Measurements from ENCODE around the gene RALGAPB.

RALGAPB gene

GRCh38 chr20:38602185-38602581 is 129.5 kb downstream of the RALGAPB start:
- Histone ChIP-seq H3K36me3 (ENCODE audit: control insufficient read depth in 2 of 2, insufficient read depth in 1 of 2, low read length in 2 of 2) (no peaks in the 10 kb centered on the region), H3K9me3 (ENCODE audit: control insufficient read depth, insufficient read depth, low read depth, low read length) (no peaks in the 10 kb centered on the region), H3K27ac (ENCODE audit: extremely low read depth, low read depth, low read length) (no peak overlapping the region), H3K4me1 (ENCODE audit: control insufficient read depth, insufficient read depth, low read length) (no peaks in the 10 kb centered on the region; the same call in 1 of the 2 replicates), H3K4me3 (ENCODE audit: low read depth, low read length) (no peak overlapping the region)
- POLR2A ChIA-PET, result no interaction called here
- CTCF ChIA-PET, result no interaction called here
- TF ChIP-seq IKZF3 (tag by site-specific recombination; IDR thresholded peaks at IDR 0.05) (no peak), SP3 (tag by site-specific recombination; IDR thresholded peaks at IDR 0.05) (no peak)

- H3K4me3 ChIP-seq (ENCODE audit: low read depth, low read length), result no peak overlapping the region
- CTCF ChIA-PET, result interaction anchor here (1.0 kb wide), 1 partner anchor 12 kb away, joined by 4 read pairs; no protein-coding TSS in a partner anchor
- no peaks in the 10 kb centered on the region for H3K36me3 ChIP-seq (ENCODE audit: control insufficient read depth in 2 of 2, insufficient read depth in 1 of 2, low read length in 2 of 2)
- H3K27ac ChIP-seq (ENCODE audit: extremely low read depth, low read depth, low read length), result no peak overlapping the region
- POLR2A ChIA-PET, result no interaction called here
- TF ChIP-seq ZXDB (tag by site-specific recombination; IDR thresholded peaks at IDR 0.05) (no peak), MZF1 (tag by site-specific recombination; IDR thresholded peaks at IDR 0.05; ENCODE audit: borderline replicate concordance) (no peak), ZNF76 (tag by site-specific recombination; IDR thresholded peaks at IDR 0.05; ENCODE audit: borderline replicate concordance, low read depth) (no peak), ZNF837 (tag by site-specific recombination; IDR thresholded peaks at IDR 0.05) (no peak), ZNF138 (tag by site-specific recombination; IDR thresholded peaks at IDR 0.05; ENCODE audit: borderline replicate concordance) (no peak), ZFP41 (tag by site-specific recombination; IDR thresholded peaks at IDR 0.05; ENCODE audit: borderline replicate concordance) (no peak), TCF7L2 (IDR thresholded peaks at IDR 0.05; ENCODE audit: borderline replicate concordance, low read depth, low read length) (no peak), ZBTB11 (tag by site-specific recombination; conservative IDR thresholded peaks at IDR 0.05; ENCODE audit: low read depth) (no peak), ZNF623 (tag by site-specific recombination; IDR thresholded peaks at IDR 0.05) (no peak), ZNF585B (tag by site-specific recombination; IDR thresholded peaks at IDR 0.05) (no peak)
- no peaks in the 10 kb centered on the region for H3K9me3 ChIP-seq (ENCODE audit: control insufficient read depth, insufficient read depth, low read depth, low read length)
- H3K4me1 ChIP-seq (ENCODE audit: control insufficient read depth, insufficient read depth, low read length), result no peaks in the 10 kb centered on the region; the same call in 1 of the 2 replicates
Measured at GRCh38 chr20:38603286-38603685, 130.6 kb downstream of the RALGAPB start.

- H3K27ac ChIP-seq (ENCODE audit: extremely low read depth, low read depth, low read length), result no peak overlapping the region
Measured at GRCh38 chr20:38604873-38605303, 132.2 kb downstream of the RALGAPB start.

More at GRCh38 chr20:38604873-38605303, 132.2 kb downstream of the RALGAPB start:
- Histone ChIP-seq H3K9me3 (ENCODE audit: control insufficient read depth, insufficient read depth, low read depth, low read length) (no peaks in the 10 kb centered on the region), H3K36me3 (ENCODE audit: control insufficient read depth in 2 of 2, insufficient read depth in 1 of 2, low read length in 2 of 2) (no peaks in the 10 kb centered on the region), H3K4me3 (ENCODE audit: low read depth, low read length) (no peak overlapping the region), H3K4me1 (ENCODE audit: control insufficient read depth, insufficient read depth, low read length) (no peaks in the 10 kb centered on the region; the same call in 1 of the 2 replicates)
- TF ChIP-seq ZNF837 (tag by site-specific recombination; IDR thresholded peaks at IDR 0.05) (no peak), HIC1 (tag by site-specific recombination; IDR thresholded peaks at IDR 0.05) (no peak), ZNF214 (tag by site-specific recombination; IDR thresholded peaks at IDR 0.05; ENCODE audit: borderline replicate concordance) (no peak), ZNF529 (tag by site-specific recombination; IDR thresholded peaks at IDR 0.05; ENCODE audit: insufficient replicate concordance) (no peak), MZF1 (tag by site-specific recombination; IDR thresholded peaks at IDR 0.05; ENCODE audit: borderline replicate concordance) (no peak), ZNF416 (tag by site-specific recombination; IDR thresholded peaks at IDR 0.05) (no peak)
- POLR2A ChIA-PET, result no interaction called here
- CTCF ChIA-PET, result interaction anchor here (0.8 to 1.2 kb wide), 3 partner anchors 16 to 53 kb away, joined by 3 to 4 read pairs (median 4); no protein-coding TSS in a partner anchor

Data from HEK293 (cell line).